IMR-90 (cell line): ENCODE data around the gene TCF7L2. TPM values are rescaled to one million over a fixed set of nuclear protein-coding genes. Genes with fewer than 3 reads are reported as not detected.

Experiments
- ATAC-seq: fragments of 200-7000 bp; cut with Tn5 transposase; 2 replicates; pipeline ENCODE4 v1.9.1; 2020; ENCODE audit warnings: low read depth, mild to moderate bottlenecking, moderate library complexity
- BruUV-seq: library from RNA; stranded (reverse); fragments of 400-500 nt; replicated peaks from 2 replicates; lab custom pipeline; 2021; lab: Mats Ljungman, UMichigan
- CTCF ChIA-PET: fragments of 300-600 bp; formaldehyde crosslinking; extraction: SDS; loops from one replicate; lab custom pipeline; 2021; ENCODE audit warnings: antibody characterized with exemption; lab: Yijun Ruan, JAX
- POLR2A ChIA-PET: fragments of 300-600 bp; sonication (Branson Sonifier 250); formaldehyde crosslinking; loops from one replicate; lab custom pipeline; 2022; ENCODE audit warnings: antibody characterized with exemption; ENCODE audit not compliant: unreplicated experiment; lab: Charles Lee
- DNase-seq: peaks from one replicate; pipeline ENCODE4 v3.0.0; 2013
- H2AFZ ChIP-seq: replicated peaks from 2 replicates; pipeline ENCODE3; 2013; ENCODE audit warnings: low read length, mild to moderate bottlenecking; ENCODE audit not compliant: poor library complexity
- H2AK5ac ChIP-seq: 2 replicates; pipeline ENCODE4 v1.6.1; 2013; ENCODE audit warnings: low read depth, low read length, inconsistent platforms
- H2AK9ac ChIP-seq: replicated peaks from 2 replicates; pipeline ENCODE3; 2013; ENCODE audit warnings: mild to moderate bottlenecking, low read depth, low read length, moderate library complexity; ENCODE audit not compliant: poor library complexity
- H2BK120ac ChIP-seq: 2 replicates; pipeline ENCODE4 v1.6.1; 2013; ENCODE audit warnings: low read depth, low read length, inconsistent platforms
- H2BK15ac ChIP-seq: 3 replicates; pipeline ENCODE4 v1.6.1; 2013; ENCODE audit warnings: low read depth, low read length, inconsistent platforms
- H2BK20ac ChIP-seq: 2 replicates; pipeline ENCODE4 v1.6.1; 2013; ENCODE audit warnings: low read depth, mild to moderate bottlenecking, inconsistent platforms, low read length, moderate library complexity
- H2BK5ac ChIP-seq: 2 replicates; pipeline ENCODE4 v1.6.1; 2013; ENCODE audit warnings: mild to moderate bottlenecking, low read depth, low read length, inconsistent platforms; ENCODE audit not compliant: poor library complexity, severe bottlenecking
- H3K14ac ChIP-seq: replicated peaks from 2 replicates; pipeline ENCODE4 v1.6.1; 2013; ENCODE audit warnings: low read depth, low read length, inconsistent platforms
- H3K18ac ChIP-seq: 2 replicates; pipeline ENCODE4 v1.6.1; 2013; ENCODE audit warnings: low read depth, low read length, control low read depth
- H3K23ac ChIP-seq: 2 replicates; pipeline ENCODE4 v1.6.1; 2013; ENCODE audit warnings: low read depth, low read length, inconsistent platforms
- H3K27ac ChIP-seq: 2 replicates; pipeline ENCODE4 v1.5.1; 2013; ENCODE audit warnings: mild to moderate bottlenecking, control low read depth, low read length; ENCODE audit not compliant: insufficient read depth
- H3K27me3 ChIP-seq: 2 replicates; pipeline ENCODE4 v1.6.1; 2013; ENCODE audit warnings: low read length; ENCODE audit not compliant: control insufficient read depth, insufficient read depth
- H3K36me3 ChIP-seq: 2 replicates; pipeline ENCODE4 v1.6.1; 2013; ENCODE audit warnings: low read length, mixed read lengths; ENCODE audit not compliant: control insufficient read depth, insufficient read depth
- H3K4ac ChIP-seq: 2 replicates; pipeline ENCODE4 v1.6.1; 2013; ENCODE audit warnings: low read depth, low read length, inconsistent platforms
- H3K4me1 ChIP-seq: 2 replicates; pipeline ENCODE4 v1.6.1; 2013; ENCODE audit warnings: low read length, mixed read lengths; ENCODE audit not compliant: control insufficient read depth, insufficient read depth
- H3K4me2 ChIP-seq: 2 replicates; pipeline ENCODE4 v1.6.1; 2013; ENCODE audit warnings: low read depth, mild to moderate bottlenecking, control low read depth, low read length, moderate library complexity
- H3K4me3 ChIP-seq: 2 replicates; pipeline ENCODE4 v1.5.1; 2013; ENCODE audit warnings: low read depth, mild to moderate bottlenecking, control low read depth, low read length, moderate library complexity; ENCODE audit not compliant: insufficient read depth
- H3K56ac ChIP-seq: 2 replicates; pipeline ENCODE4 v1.6.1; 2013; ENCODE audit warnings: low read length, inconsistent platforms; ENCODE audit not compliant: insufficient read depth; ENCODE audit errors: extremely low read depth
- H3K79me1 ChIP-seq, 2 experiments: 2 replicates each; pipeline ENCODE4 v1.6.1; 2013; ENCODE audit warnings: low read length in 2 of 2, inconsistent platforms in 1 of 2, low read depth in 1 of 2
- H3K9ac ChIP-seq: 2 replicates; pipeline ENCODE4 v1.6.1; 2013; ENCODE audit warnings: low read depth, low read length, control low read depth
- H3K9me1 ChIP-seq: 2 replicates; pipeline ENCODE4 v1.6.1; 2013; ENCODE audit warnings: low read length, inconsistent platforms; ENCODE audit not compliant: insufficient read depth
- H3K9me3 ChIP-seq: 2 replicates; pipeline ENCODE4 v1.6.1; 2013; ENCODE audit warnings: low read length; ENCODE audit not compliant: control insufficient read depth, insufficient read depth
- H4K20me1 ChIP-seq: 2 replicates; pipeline ENCODE4 v1.6.1; 2013; ENCODE audit warnings: low read length, inconsistent platforms; ENCODE audit not compliant: insufficient read depth
- H4K5ac ChIP-seq: 2 replicates; pipeline ENCODE4 v1.6.1; 2013; ENCODE audit warnings: mild to moderate bottlenecking, low read depth, low read length, control low read depth
- H4K8ac ChIP-seq, 2 experiments: 2 replicates each; pipeline ENCODE4 v1.6.1; 2013; ENCODE audit warnings: low read depth in 2 of 2, low read length in 2 of 2, control low read depth in 1 of 2, inconsistent platforms in 1 of 2
- H4K91ac ChIP-seq: 2 replicates; pipeline ENCODE4 v1.6.1; 2013; ENCODE audit warnings: low read depth, low read length, inconsistent platforms; ENCODE audit not compliant: insufficient read depth
- CEBPB ChIP-seq: IDR thresholded peaks from 2 replicates; pipeline ENCODE4 v1.6.1; 2012; ENCODE audit warnings: low read depth, low read length, improper control_type of control experiment
- FOS ChIP-seq: fragments of 150-350 bp; IDR thresholded peaks from 2 replicates; pipeline ENCODE4 v1.6.1; 2016; ENCODE audit warnings: low read depth, low read length
- MAZ ChIP-seq: IDR thresholded peaks from 2 replicates; pipeline ENCODE4 v1.6.1; 2012; ENCODE audit warnings: low read depth, mild to moderate bottlenecking, low read length, improper control_type of control experiment, moderate library complexity, borderline replicate concordance
- POLR2A ChIP-seq: IDR thresholded peaks from 2 replicates; pipeline ENCODE4 v1.6.1; 2012; ENCODE audit warnings: mild to moderate bottlenecking, low read depth, low read length
- RAD21 ChIP-seq: IDR thresholded peaks from 2 replicates; pipeline ENCODE4 v1.6.1; 2012; ENCODE audit warnings: low read length, improper control_type of control experiment
- RCOR1 ChIP-seq: IDR thresholded peaks from 2 replicates; pipeline ENCODE4 v1.6.1; 2012; ENCODE audit warnings: mild to moderate bottlenecking, low read length, improper control_type of control experiment; ENCODE audit not compliant: insufficient replicate concordance
- SMC3 ChIP-seq: fragments of 150-350 bp; IDR thresholded peaks from 2 replicates; pipeline ENCODE4 v1.6.1; 2016; ENCODE audit warnings: low read depth, mild to moderate bottlenecking, antibody characterized with exemption, low read length, moderate library complexity
- WGBS, 2 experiments: methylation state at CpG; one replicate each; pipeline versions ENCODE4 v1.1.5 to v1.1.7; 2013; ENCODE audit warnings: missing lambda C conversion rate in 2 of 2; ENCODE audit not compliant: insufficient read length in 1 of 2; ENCODE audit errors: extremely low coverage in 2 of 2; 5-methylcytosine and 5-hydroxymethylcytosine counted together
- dilution Hi-C: fragments of 300-500 bp; cut with HindIII; formaldehyde crosslinking; loops from one replicate; pipeline ENCODE4 v1.14.3; 2018; ENCODE audit warnings: low sequenced_read_pairs; ENCODE audit not compliant: unreplicated experiment
- in situ Hi-C: fragments of 300-500 bp; cut with MboI; formaldehyde crosslinking; loops from 3 replicates; pipeline ENCODE4 v1.14.3; 2019; ENCODE audit warnings: low sequenced_read_pairs, inconsistent platforms, mixed read lengths
- intact Hi-C: fragments of 100-400 bp; cut with micrococcal nuclease; formaldehyde crosslinking; loops from 2 replicates; pipeline ENCODE4 v1.10.0; 2022
- polyA plus RNA-seq, 3 experiments: library from polyadenylated mRNA; depleted of rRNA; stranded (reverse); fragments of >200 nt; gene quantifications; 2 replicates each; pipeline ENCODE4 v1.2.3, GENCODE V29; 2012; ENCODE audit warnings: low replicate concordance in 1 of 3
- total RNA-seq: library from RNA; depleted of rRNA; stranded (reverse); fragments of >200 nt; gene quantifications from 2 replicates; pipeline ENCODE4 v1.2.3, GENCODE V29; 2012
- TF ChIP-seq, protein P1 (sequence below): fragments of 150-350 bp; IDR thresholded peaks from 2 replicates; pipeline ENCODE4 v1.6.1; 2016; ENCODE audit warnings: low read depth, mild to moderate bottlenecking, low read length, moderate library complexity, borderline replicate concordance

TCF7L2 gene
- total and polyA plus RNA-seq, 2 of the 4 experiments (the other 2 are of a cell fraction), result 1.3 to 12.2 TPM

DNA sequence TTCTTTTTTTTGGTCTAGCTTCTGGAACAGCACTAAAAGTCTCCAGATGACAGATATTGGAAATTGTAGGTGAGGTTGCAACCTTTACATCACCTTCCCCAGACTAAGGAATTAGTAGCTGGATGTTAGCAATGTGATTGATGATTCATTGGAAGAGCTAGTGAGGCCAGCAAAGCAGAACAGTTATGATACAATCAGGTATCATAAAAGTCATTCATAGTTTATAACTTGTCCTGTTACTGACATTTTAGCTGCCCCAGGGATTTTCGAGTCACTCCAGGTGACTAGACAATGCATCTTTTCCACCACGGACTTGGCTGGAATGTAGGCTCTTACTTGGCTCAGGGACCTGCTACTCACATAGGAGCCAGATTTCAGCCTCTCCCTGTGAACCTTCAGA lies 15.9 kb upstream of the TCF7L2 start:
- DNase-seq, result no peak
- Histone ChIP-seq H3K4ac (no peak overlapping the region), H3K36me3 (no peaks in the 10 kb centered on the region), H3K4me2 (no peak overlapping the region), H3K4me3 (no peak overlapping the region), H2BK20ac (no peak overlapping the region), H3K56ac (no peak overlapping the region), H3K27ac (no peak overlapping the region), H4K5ac (no peak overlapping the region), H3K79me1 (no peaks in the 10 kb centered on the region), H4K20me1 (no peaks in the 10 kb centered on the region), H2BK15ac (no peak overlapping the region), H2AK9ac (no peak overlapping the region), H2BK120ac (no peak overlapping the region), H3K14ac (no peak overlapping the region), H2AFZ (no peak overlapping the region), H4K91ac (no peak overlapping the region), H2BK5ac (no peak overlapping the region), H3K23ac (no peak overlapping the region), H2AK5ac (no peak overlapping the region), H3K9ac (no peak overlapping the region), H3K27me3 (no peaks in the 10 kb centered on the region; the same call in 1 of the 2 replicates), H3K4me1 (no peaks in the 10 kb centered on the region), H3K18ac (no peak overlapping the region), H3K9me3 (no peaks in the 10 kb centered on the region), H4K8ac (no peak overlapping the region), H3K9me1 (no peaks in the 10 kb centered on the region)
- in situ Hi-C loops, result no loop called here
- TF ChIP-seq RCOR1, result no peak
- no peak for TF ChIP-seq MAZ
- TF ChIP-seq, protein P1, sequence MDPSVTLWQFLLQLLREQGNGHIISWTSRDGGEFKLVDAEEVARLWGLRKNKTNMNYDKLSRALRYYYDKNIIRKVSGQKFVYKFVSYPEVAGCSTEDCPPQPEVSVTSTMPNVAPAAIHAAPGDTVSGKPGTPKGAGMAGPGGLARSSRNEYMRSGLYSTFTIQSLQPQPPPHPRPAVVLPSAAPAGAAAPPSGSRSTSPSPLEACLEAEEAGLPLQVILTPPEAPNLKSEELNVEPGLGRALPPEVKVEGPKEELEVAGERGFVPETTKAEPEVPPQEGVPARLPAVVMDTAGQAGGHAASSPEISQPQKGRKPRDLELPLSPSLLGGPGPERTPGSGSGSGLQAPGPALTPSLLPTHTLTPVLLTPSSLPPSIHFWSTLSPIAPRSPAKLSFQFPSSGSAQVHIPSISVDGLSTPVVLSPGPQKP, result no peak
- no peak for TF ChIP-seq CEBPB
- TF ChIP-seq SMC3, result no peak
- TF ChIP-seq POLR2A, result no peak
- no peak for TF ChIP-seq RAD21
- no peak for TF ChIP-seq FOS
- ATAC-seq, result no peak
- BruUV-seq, result no TSS peak
- ChIA-PET POLR2A (no interaction called here), CTCF (interaction anchor here (1.0 kb wide), 1 partner anchor 193 kb away, joined by 3 read pairs; no protein-coding TSS in a partner anchor)
- dilution Hi-C loops, result no loop called here
- WGBS, 2 experiments, result 83% methylated on average over 2 of the region's 2 CpGs; no CpG with 5 or more reads in 1 of the 2 experiments
- intact Hi-C loops, result no loop called here
